NCI-H146 treated with DMSO at 0.1 percent for 48 hours (cell line): Measurements from ENCODE around the gene AMOTL1.

Experiments used
- DNase-seq: peaks from one replicate; lab custom pipeline; 2025; ENCODE audit not compliant: unreplicated experiment; lab: John Stamatoyannopoulos, UW

Gene AMOTL1

GRCh38 chr11:94742665-94743064 lies 25.5 kb upstream of the AMOTL1 start:
- DNase-seq, result no peak

- DNase-seq, result no peak
Observed at GRCh38 chr11:94746721-94747120, 21.4 kb upstream of the AMOTL1 start.

- DNase-seq, result no peak
Observed at GRCh38 chr11:94747146-94747545, 21.0 kb upstream of the AMOTL1 start.

DNA sequence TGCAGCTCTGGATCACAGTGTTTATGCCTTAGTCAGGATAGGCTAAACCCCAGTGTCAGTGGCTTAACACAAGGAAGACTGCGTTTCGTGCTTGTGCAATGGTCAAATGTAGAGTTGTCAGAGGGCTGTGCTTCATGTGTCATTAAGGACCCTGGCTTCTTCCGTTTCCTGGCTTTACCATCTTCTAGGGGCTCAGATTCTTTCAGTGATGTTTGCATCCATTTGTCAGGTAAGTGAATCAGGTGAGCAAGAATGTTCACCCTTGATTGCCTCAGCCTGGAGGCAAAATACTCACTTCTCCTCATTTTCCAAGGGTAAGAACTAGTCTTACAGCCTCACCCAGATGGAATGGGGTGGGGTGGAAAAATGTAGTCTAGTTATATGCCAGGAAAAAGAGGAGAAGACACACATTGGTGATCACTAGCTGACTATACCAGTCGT lies 20.5 kb upstream of the AMOTL1 start:
- DNase-seq, result no peak

- no peak for DNase-seq
Observed at GRCh38 chr11:94749369-94749768, 18.8 kb upstream of the AMOTL1 start.

DNA sequence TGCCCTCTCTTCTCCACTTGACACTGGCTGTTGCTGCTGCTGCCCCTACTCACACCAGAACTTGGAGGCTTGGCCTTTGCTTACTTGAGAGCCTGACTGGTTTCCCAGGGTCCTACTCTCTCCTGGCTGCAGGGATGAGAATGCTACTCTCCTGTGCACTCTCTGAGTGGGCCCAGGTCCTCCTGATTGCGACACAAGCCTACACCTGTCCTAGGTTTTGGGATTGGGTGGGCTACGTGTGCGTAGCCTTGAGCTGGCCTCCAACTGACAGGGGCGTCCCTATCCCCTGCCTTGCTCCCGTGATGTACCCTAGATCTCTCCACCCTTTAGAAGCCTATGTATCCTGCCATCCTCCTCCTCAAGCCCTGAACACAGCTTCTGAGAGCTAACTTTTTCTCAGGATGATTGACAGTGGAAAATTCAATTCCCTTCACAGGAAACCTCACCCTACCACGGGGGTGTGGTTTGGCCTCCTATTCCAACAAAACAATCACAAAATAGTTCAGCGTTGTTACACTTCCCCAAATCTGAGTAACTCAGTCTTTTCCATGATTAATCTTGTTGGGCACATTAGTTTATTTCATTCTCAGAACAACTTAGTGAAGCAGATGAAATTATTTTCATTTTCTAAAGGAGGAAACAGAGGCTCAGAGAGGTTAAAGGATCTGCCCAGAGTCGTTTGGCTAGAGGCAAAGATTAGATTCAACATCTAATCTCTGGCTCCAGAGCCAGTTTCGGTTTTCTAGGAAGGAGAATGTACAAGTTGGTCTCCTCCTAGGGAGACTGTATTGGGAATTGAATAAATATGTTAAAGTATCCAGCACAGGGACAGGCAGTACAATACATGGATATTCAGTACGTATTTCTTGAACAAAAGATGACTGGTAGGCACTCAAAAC lies 17.6 kb upstream of the AMOTL1 start:
- no peak for DNase-seq

GRCh38 chr11:94751218-94751609 lies 16.9 kb upstream of the AMOTL1 start:
- no peak for DNase-seq

DNA sequence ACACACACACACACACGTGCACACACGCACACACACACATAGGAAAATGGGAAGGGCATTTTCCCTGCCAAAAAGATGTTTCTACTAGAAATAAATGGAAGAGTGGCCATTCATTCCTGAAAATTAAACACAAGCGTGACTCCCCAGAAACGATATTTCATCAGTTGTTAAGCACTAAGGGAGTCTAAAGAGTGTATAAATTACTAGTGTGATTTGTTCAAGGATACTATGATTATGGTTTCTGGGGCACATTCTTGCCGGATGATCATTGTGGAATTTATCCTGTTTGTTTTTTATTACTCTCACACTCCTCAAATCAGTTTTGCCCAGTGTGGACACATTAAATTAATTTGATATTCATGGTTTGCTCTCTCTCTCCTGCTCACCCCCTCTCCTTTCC lies 16.4 kb upstream of the AMOTL1 start:
- DNase-seq, result no peak

GRCh38 chr11:94753630-94754029 lies 14.5 kb upstream of the AMOTL1 start:
- DNase-seq, result no peak

DNA sequence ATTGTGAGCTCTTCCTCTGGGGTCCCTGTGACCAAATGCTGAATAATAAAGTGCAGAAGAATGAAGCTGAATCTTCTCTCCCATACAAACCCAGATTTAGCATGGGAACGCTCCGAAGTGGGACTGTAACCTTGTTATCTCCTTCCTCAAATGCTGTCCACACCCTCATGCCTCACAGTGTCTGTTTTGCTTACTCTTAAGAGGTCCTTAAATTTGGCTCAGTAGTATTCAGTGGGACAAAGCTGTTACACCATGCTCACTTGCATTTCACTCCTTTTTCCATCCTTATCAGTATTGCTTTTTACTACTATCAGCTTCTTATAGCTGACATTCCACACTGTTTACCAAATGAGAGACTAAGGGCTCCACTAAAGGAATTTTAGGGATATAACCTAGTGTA lies 13.8 kb upstream of the AMOTL1 start:
- DNase-seq, result no peak

DNA sequence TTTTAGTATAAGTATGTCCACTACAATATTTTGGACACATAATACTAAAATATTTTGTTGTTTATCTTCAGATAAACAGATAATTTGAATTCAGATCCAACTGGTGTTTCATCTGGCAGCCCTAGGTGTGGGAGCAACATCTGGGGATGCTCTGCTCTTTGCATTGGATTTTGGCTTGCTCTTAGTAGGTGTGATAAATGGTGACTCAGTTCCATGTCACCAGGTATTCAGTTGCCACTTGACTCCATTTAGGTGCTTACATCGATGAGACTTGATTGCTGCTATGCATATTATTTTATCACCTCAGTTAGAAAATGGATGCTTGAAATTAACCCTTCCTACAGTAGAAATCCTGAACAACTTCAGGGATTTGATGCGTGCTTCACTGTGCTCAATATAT lies 13.3 kb upstream of the AMOTL1 start:
- DNase-seq, result no peak

- no peak for DNase-seq
Observed at GRCh38 chr11:94755494-94755893, 12.7 kb upstream of the AMOTL1 start.

- DNase-seq, result no peak
Observed at GRCh38 chr11:94757037-94757735, 11.0 kb upstream of the AMOTL1 start.

- DNase-seq, result no peak
Observed at GRCh38 chr11:94758666-94759065, 9.5 kb upstream of the AMOTL1 start.

- DNase-seq, result no peak
Observed at GRCh38 chr11:94759522-94759921, 8.6 kb upstream of the AMOTL1 start.

DNA sequence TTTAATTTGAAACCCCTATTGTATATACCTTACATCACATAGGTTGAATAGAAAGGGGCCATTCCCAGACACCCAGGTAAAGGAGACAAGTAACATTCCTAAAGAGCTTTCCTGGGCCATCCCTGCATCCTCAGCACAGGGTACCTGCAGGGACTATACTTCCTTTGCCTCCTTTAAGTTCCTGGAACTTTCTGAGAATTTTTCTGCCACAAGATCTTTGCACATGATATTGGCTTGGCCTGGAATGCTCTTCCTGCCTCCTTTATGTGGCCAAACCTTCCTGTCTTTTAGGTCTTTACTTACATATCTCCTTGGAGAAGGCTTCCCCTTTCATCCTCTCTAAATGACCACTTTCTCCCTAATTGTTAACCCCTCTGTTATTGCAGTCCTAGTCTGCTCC lies 7.9 kb upstream of the AMOTL1 start:
- DNase-seq, result no peak

DNA sequence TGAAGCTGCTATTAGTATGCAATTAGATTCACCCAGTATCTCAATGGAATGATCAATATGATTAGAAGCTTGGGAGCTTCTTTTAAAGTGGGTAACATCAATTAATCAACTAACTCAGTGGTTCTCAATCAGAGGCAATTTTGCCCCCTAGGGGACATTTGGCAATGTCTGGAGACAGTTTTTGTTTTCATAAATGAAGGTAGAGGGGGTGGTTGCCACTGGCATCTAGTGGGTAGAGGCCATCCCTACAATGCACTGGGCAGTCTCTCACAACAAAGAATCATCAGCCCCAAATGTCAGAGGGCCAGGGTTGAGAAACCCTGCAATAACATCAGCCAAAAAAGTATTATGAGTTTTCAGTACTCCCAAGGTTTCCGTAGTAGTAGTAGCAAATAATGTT lies 5.9 kb upstream of the AMOTL1 start:
- no peak for DNase-seq

DNA sequence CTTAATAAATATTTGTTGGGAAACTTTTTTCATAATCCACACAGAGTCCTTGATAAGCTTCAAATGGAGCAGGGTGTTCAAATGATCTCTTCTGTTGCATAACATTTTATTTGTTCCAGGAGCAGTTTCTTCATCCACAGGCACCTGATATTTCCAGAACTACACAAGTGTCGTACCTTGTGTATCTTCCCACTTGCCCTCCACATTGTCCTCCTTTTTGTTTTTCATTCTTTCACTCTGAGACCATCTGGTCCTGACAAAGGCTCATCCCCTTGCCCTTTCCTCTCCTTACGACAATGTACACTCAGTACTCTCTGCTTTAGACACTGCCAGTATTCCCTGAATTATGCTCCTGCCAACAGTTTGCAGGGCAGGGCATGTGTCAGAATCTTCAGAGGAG lies 5.2 kb upstream of the AMOTL1 start:
- DNase-seq, result no peak

DNA sequence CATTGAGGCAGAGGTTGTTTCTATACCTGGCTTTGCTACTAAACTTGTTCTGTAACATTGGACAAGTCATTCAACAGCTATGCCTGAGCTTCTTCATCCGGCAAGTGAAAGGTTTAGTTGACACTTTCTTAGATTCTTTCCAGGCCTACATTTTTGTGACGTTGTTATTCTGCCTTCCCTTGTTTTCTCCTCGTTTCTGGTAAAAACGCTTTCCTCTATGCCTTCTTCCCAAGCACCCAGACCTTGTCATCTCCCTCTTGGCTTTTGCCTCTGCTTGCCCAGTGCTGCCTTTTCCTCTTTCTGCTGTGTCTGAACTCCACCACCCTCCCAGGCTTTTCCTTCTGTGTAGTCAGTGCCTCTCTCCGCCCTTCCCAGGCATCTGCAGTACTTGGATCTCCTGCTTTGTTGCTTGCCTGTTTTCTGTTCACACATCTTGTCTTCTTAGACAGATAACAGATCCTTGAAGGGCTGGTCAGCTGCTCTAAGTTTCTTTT lies 1.4 kb upstream of the AMOTL1 start:
- no peak for DNase-seq

DNA sequence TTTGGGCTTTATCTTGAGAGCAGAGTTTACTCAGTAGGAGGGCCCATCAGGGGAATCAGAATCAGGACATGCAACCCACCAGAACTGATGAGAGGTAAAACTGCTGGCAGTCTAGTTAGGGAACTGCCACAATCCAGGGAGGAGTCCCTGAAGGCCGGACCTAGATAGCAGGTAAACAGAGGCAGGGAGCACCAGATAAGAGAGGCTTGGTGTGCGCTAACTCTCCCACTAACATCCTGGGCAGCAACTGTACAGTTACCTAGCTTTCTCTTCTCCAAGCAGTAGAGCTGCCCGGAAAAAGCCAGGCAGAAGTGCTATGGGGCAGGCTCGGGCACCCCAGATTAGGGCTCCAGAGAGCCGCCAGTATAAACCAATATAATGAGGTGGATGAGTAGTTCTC lies 865 bp upstream of the AMOTL1 start:
- no peak for DNase-seq

DNA sequence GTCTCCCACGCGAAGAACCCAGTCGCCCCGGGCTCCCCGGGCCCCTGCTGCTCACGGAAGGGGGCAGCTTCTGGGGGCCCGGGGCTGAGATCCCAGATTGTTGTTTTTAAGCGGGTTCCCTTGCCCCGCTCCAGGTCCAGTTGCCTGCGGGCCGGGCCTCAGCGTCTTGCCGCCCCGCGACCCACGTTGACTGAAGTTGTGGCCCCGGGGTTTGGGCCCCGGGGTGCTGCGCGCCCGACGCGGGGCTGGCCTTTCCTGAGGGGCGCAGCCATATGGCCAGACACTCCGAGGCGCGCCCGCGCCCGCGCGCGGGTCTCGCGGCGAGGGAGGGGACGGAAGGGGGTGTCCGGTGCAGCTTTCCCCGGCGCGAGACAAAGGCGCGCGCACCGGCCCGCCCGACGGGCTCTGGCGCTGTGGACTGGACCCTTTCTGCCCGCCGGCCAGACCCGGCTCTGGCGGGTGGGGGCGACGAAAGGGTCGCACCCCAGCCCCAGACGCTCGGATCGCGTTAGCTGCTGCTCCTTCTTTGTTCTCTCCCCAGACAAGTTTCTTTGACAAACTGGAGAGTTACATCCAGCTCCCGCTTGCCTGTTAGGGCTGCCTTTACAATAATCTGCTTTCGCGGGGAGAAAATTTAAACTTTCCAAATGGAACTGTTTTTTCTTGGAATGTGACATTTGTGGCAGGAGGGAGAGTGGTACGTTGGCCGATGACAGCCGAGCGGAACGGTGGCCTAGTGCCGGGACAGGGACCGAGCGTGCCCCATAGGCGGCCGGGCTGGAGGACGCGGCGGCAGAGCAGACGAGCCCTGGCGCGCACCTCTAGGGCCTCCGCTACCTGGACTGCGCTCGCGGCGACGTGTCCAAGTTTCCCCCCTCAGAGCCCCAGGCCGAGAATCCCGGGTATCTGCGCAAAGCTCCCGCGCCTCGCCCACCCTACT lies 716 bp downstream of the AMOTL1 start:
- no peak for DNase-seq
